Measurements from ENCODE around the gene AKAP3.

DNA sequence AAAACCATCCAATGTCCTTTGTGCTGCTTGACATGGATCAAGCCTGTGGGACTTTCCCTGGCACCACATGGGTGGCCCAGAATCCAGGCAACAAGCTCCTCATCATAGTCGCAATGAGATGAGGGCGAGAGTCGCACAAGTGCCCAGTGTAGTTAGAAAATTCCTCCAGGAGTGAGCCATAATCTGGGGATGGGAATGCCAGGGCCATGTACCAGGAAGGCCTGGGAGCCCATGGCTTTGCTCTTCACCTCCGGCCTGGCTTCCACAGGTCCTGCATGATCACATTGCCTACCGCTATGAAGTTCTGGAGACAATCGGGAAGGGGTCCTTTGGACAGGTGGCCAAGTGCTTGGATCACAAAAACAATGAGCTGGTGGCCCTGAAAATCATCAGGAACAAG is 53.0 kb downstream of the AKAP3 start:
- TF ChIP-seq SP1 (IDR thresholded peaks at IDR 0.05): no peak
- TF ChIP-seq ELF4 (IDR thresholded peaks at IDR 0.05): no peak
- TF ChIP-seq HDGF (IDR thresholded peaks at IDR 0.05; ENCODE audit: borderline replicate concordance): no peak
- TF ChIP-seq FOXA1 (IDR thresholded peaks at IDR 0.05): no peak
- TF ChIP-seq BHLHE40 (IDR thresholded peaks at IDR 0.05; ENCODE audit: borderline replicate concordance): no peak
- no peak for TF ChIP-seq L3MBTL2 (conservative IDR thresholded peaks at IDR 0.05)
- no peak for TF ChIP-seq CTBP1 (IDR thresholded peaks at IDR 0.05; ENCODE audit: borderline replicate concordance)
- no peak for TF ChIP-seq NFRKB (IDR thresholded peaks at IDR 0.05)
- TF ChIP-seq, protein P1, sequence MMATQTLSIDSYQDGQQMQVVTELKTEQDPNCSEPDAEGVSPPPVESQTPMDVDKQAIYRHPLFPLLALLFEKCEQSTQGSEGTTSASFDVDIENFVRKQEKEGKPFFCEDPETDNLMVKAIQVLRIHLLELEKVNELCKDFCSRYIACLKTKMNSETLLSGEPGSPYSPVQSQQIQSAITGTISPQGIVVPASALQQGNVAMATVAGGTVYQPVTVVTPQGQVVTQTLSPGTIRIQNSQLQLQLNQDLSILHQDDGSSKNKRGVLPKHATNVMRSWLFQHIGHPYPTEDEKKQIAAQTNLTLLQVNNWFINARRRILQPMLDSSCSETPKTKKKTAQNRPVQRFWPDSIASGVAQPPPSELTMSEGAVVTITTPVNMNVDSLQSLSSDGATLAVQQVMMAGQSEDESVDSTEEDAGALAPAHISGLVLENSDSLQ (IDR thresholded peaks at IDR 0.05): no peak
- TF ChIP-seq FOXK2 (IDR thresholded peaks at IDR 0.05): no peak

Data from HEK293T (cell line).